GM19351 (cell line): ENCODE results near the gene KCNK15.

Source experiments
- ATAC-seq: cut with Tn5 transposase; IDR thresholded peaks from one replicate; pipeline ENCODE4 v1.9.1; 2021; ENCODE audit warnings: mild to moderate bottlenecking, moderate library complexity; ENCODE audit not compliant: unreplicated experiment

KCNK15 gene

GRCh38 chr20:44781791-44782190 lies 36.1 kb downstream of the KCNK15 start:
- ATAC-seq = no peak

- no peak for ATAC-seq
Observed at GRCh38 chr20:44784688-44785087, 39.0 kb downstream of the KCNK15 start.

GRCh38 chr20:44785768-44786167 lies 40.1 kb downstream of the KCNK15 start:
- ATAC-seq = no peak

- ATAC-seq = no peak
Observed at GRCh38 chr20:44787299-44787698, 41.6 kb downstream of the KCNK15 start.

- no peak for ATAC-seq
Observed at GRCh38 chr20:44788706-44789456, 43.2 kb downstream of the KCNK15 start.

GRCh38 chr20:44790638-44791393 lies 45.2 kb downstream of the KCNK15 start:
- ATAC-seq = no peak

- ATAC-seq = no peak
Observed at GRCh38 chr20:44792796-44793195, 47.1 kb downstream of the KCNK15 start.

GRCh38 chr20:44795836-44796235 lies 50.2 kb downstream of the KCNK15 start:
- no peak for ATAC-seq

- no peak for ATAC-seq
Observed at GRCh38 chr20:44796311-44796710, 50.6 kb downstream of the KCNK15 start.

GRCh38 chr20:44796758-44797457 lies 51.2 kb downstream of the KCNK15 start:
- no peak for ATAC-seq

- no peak for ATAC-seq
Observed at GRCh38 chr20:44799691-44800090, 54.0 kb downstream of the KCNK15 start.

GRCh38 chr20:44800391-44801046 lies 54.9 kb downstream of the KCNK15 start:
- ATAC-seq = no peak
